OCI-LY3 (cell line): ENCODE data around the gene TMED7.

Source experiments
- CTCF ChIP-seq: fragments of 200-600, 300-600 bp; sonication (generic); IDR thresholded peaks from 2 replicates; pipeline ENCODE4 v1.5.1; 2014; ENCODE audit warnings: antibody characterized with exemption, low read length, low read depth
- EZH2phosphoT487 ChIP-seq: fragments of 200-600 bp; shearing (Covaris generic); IDR thresholded peaks from 2 replicates; pipeline ENCODE4 v1.6.1; 2018; ENCODE audit warnings: antibody characterized with exemption, mixed run types, low read depth

GRCh38 chr5:115579747-115580173, 46.1 kb downstream of the TMED7 start:
- TF ChIP-seq CTCF: no peak
- no peak for TF ChIP-seq EZH2phosphoT487
